ENCODE results near the gene NDUFB8.

DNA sequence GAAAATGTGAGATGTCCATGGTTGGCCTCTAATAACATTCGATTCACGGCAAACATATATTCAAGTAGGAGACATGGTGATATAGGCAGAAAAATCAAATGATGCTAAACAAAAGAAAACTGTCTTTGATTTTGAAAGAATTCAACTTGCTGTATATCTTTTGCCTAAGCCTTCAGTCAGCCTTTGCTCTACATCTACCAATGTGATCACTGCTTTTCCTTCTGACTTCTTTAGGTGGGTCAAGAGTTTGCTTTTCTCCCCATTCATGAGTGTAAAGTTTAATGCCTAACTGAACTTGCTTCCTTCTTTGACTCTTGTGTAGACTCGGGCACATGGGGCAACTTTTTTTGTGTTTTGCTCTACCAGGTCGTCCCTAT lies 5.7 kb upstream of the NDUFB8 start:
- TF ChIP-seq MXI1 (IDR thresholded peaks at IDR 0.05; ENCODE audit: low read depth, low read length): no peak
- TF ChIP-seq, protein P1, sequence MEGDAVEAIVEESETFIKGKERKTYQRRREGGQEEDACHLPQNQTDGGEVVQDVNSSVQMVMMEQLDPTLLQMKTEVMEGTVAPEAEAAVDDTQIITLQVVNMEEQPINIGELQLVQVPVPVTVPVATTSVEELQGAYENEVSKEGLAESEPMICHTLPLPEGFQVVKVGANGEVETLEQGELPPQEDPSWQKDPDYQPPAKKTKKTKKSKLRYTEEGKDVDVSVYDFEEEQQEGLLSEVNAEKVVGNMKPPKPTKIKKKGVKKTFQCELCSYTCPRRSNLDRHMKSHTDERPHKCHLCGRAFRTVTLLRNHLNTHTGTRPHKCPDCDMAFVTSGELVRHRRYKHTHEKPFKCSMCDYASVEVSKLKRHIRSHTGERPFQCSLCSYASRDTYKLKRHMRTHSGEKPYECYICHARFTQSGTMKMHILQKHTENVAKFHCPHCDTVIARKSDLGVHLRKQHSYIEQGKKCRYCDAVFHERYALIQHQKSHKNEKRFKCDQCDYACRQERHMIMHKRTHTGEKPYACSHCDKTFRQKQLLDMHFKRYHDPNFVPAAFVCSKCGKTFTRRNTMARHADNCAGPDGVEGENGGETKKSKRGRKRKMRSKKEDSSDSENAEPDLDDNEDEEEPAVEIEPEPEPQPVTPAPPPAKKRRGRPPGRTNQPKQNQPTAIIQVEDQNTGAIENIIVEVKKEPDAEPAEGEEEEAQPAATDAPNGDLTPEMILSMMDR (IDR thresholded peaks at IDR 0.05 in 2 of 3, conservative IDR thresholded peaks at IDR 0.05 in 1 of 3; ENCODE audit: control insufficient read depth in 2 of 3, extremely low read depth in 1 of 3, insufficient read depth in 1 of 3, low read depth in 3 of 3, low read length in 3 of 3): no peak

All from GM12878 (cell line).